HG03378 (cell line): ENCODE measurements around the gene UCN.

Experiments
- ATAC-seq: cut with Tn5 transposase; IDR thresholded peaks from one replicate; pipeline ENCODE4 v1.9.1; 2021; ENCODE audit warnings: mild to moderate bottlenecking, moderate library complexity; ENCODE audit not compliant: unreplicated experiment

UCN gene

GRCh38 chr2:27262379-27263286 is 45.6 kb downstream of the UCN start, which contains the start of gene SLC30A3:
SLC30A3 (minus strand) TSS chr2:27263047; CDS start chr2:27262906, 141 bp downstream.
- ATAC-seq = no peak

GRCh38 chr2:27261926-27262298 is 46.3 kb downstream of the UCN start:
- no peak for ATAC-seq

DNA sequence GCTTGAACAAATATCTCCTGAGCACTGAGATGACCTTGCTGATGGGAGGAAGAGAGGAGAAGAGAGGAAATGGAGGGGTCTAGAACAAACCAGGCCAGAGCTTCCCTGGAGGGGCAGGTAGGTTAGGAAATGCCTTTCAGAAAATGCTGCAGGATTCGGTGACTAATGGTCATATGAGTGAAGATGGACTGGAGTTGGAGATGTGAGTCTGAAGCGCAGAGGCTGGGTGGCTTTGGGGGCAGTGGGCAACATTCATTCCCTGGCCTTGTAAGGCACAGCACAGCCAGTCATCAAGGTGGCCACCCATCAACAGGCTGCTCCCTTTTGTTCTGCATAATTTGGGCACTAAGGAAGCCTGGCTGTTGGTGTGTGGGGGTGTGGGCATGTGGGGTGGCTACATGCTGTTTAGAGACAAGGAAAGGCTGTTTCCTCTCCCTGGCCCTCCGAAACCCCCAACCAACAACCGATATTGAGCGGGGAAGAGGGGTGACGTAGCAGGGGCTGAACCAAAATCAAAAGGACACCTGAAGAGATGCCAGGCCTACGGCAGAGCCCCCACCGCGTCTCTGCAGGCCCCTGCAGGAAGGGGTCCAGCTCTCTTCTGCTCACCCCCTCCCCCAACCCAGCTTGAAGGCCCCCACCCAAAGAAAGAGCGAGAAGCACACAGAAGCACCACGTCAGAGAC is 46.9 kb downstream of the UCN start:
- no peak for ATAC-seq

DNA sequence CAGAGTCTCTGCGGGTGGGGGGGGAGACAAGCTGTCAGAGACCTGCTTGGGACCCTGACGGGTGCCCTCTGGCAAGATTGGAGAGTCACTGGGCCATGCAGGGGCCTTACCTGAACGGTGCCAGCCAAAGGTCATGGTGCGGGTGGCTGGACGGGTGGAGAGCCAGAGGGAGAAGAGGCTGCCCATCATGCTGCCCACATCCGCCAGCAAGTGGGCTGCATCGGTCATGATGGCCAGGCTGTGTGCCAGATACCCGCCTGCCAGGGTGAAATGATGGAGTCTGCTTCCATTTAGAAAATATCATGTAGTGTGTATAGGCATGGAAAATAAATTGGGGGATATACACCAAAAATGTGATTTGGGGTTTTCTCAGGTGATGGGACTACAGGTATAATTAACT is 50.2 kb downstream of the UCN start:
- ATAC-seq = no peak
